ENCODE results near the gene PITPNC1.
"Not testable (repeated sequence)": the region's sequence is repeated elsewhere in the genome, so short reads cannot be mapped to it uniquely, and the experiment has no call there.

Gene PITPNC1

DNA sequence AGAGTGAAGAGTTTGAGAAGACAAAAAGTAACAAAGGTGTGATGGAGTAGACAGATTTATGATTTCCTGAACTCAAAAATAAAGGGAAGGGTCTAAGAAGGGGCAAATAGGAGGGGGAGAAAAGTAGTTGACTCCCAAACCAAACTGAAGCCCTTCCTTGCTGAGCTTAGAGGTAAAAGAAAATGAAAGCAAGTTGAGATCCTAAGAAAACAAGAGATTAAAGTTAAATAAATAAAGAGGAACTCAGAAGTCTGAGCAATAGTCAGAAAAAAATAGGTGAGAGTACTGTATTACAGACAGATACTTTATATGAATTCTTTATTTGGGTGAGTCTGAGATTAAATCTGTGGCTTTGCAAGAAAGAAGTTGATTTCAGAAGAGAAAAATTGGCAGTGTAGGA is 7.4 kb upstream of the PITPNC1 start:
- no peak for DNase-seq (ENCODE audit: low read depth in 2 of 2)

DNA sequence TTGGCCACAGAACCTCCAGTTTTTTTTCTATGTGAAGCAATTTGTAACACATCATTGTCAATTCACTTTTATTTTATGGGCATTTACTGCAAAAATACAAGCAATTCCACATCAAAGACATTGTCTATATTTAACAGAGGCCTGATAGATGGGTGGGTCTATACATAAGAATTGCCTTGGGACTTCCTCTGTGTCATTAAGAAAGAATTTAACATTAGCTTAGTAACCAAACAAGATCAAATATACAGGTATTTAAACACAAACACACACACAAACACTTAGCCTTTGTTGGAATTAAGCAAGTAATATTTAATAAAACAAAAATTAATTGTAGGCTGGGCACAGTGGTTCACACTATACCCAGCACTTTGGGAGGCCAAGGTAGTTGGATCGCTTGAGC is 4.3 kb upstream of the PITPNC1 start:
- no peak for DNase-seq (ENCODE audit: low read depth in 2 of 2)

DNA sequence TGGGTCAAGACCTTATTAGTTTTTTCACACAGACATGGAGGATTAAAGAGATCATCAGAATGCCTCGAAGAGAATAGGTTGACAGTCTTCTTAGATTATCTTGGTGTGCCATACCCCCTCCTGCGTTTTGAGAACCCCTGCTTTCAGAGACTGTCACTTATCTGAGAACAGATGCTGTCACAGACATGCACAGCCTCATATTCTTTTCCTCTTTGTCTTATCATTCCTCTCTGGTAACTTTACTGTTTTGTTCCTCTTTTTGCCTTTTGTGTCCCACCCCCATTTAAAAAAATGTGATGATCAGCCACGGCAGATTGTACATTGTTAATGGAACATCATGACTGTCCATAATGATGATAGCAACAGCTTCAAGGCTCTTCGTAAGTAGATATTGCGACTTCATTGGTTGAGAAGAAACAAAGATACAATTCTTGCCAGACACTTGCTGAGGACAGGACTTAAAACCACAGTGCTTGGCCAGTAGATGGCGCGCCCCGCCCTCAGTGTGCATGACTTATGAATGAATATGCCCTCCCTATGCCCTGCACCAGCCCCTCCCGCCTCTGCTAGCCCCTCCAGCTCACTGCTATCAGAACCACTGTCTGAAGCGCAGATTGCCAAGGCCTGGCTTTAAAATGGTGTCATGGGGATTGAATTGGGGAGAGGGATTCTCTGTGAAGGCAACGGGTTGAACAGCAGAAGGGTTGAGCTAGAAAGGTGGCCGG is 2.6 kb upstream of the PITPNC1 start:
- peak; percentile 72 to 73 for DNase-seq (ENCODE audit: low read depth in 2 of 2)

DNA sequence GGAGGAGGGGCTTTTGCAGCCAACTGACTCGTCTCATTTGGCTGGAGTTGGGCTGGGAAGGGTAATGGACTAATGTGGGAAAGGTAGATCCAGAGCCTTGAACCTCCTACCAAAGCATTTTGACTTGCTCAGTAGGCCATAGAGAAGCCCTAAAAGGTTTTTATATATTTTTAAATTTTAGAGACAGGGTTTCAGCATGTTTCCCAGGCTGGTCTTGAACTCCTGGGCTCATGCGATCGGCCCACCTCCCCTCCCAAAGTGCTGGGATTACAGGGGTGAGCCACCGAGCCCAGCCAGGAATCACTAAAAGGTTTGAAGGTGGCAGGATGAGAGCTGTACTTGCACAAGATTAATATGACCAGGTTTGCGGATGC is 2.0 kb upstream of the PITPNC1 start:
- DNase-seq (ENCODE audit: low read depth in 2 of 2) = no peak

DNA sequence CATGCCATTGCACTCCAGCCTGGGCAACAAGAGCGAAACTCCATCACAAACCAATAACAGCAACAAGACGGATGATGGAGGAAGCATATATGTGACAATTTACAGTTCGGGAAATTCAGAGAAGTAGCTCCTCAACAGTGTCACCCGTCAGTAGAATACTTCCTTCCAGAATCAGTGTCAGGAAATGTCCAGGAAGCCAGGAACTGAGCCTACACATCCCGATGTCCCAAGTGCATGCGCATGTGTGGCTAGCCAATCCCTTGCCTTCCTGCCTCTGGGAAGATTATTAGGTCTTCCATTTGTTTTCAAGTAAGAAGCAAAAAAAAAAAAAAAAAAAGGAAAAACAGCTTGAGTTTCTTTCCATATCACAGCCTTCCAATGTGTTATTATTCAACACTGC is 1.4 kb upstream of the PITPNC1 start:
- DNase-seq (ENCODE audit: low read depth in 2 of 2) = no peak

DNA sequence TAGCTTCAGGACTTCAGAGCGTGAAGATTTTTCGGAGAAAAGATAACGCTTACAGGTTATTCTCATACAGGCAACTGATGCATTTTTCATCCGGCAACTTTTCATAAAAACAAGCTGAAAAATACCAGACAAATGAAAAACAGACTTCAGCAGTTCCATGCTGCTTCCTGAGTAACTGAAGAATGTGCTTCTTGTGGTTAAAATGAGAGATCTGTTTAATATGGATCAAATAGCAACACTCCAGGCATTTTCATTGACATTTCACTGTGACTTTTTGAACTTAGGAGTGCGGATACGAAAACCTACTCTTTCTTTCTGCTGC is 705 bp upstream of the PITPNC1 start:
- no peak for DNase-seq (ENCODE audit: low read depth in 2 of 2)

DNA sequence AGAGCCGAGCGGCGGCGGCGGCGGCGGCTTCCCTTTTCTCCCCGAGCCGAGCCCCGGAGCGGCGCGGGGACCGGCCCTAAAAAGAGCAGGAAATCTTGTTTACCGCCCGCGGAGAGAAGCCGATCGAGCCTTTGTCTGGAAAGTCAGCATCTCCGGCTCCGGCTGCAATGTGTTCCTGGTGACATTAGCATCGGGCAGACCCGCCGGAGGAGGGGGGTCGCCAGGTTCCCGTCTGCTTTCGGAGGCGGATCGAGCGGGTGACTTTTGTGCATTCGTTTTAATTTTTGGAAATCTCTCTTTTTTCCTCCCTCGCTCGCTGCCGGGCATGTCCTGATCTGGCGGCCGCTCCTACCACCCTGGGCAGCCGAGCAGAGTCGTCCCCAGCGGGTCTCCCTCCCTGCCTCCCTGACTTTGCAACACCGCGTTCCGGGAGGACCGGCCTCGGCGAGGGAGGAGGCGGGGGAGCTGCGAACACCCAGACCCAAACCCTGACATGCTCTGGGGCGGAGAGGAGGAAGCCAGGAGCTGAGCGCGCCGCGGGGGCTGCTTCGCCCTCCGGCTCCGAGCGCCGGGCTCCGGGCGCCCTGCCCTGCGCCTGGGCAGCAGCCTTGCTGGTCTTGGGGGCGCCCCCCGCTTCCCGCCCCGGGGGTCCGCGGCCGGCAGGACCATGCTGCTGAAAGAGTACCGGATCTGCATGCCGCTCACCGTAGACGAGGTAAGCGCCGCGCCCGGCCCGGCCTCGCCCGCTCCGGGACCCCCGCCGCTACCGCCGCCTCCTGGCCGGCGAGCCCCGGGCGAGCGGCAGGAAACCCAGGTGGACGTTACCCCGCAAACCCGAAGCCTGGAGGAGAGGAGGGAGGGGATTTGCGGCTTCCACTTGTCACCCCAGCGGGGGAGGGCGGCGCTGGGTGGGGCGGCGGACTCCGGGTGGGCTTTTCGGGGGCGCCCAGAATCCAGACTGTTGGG is 690 bp downstream of the PITPNC1 start:
- peak in 1 of 2 donors; percentile 33 for DNase-seq (ENCODE audit: low read depth in 2 of 2)

DNA sequence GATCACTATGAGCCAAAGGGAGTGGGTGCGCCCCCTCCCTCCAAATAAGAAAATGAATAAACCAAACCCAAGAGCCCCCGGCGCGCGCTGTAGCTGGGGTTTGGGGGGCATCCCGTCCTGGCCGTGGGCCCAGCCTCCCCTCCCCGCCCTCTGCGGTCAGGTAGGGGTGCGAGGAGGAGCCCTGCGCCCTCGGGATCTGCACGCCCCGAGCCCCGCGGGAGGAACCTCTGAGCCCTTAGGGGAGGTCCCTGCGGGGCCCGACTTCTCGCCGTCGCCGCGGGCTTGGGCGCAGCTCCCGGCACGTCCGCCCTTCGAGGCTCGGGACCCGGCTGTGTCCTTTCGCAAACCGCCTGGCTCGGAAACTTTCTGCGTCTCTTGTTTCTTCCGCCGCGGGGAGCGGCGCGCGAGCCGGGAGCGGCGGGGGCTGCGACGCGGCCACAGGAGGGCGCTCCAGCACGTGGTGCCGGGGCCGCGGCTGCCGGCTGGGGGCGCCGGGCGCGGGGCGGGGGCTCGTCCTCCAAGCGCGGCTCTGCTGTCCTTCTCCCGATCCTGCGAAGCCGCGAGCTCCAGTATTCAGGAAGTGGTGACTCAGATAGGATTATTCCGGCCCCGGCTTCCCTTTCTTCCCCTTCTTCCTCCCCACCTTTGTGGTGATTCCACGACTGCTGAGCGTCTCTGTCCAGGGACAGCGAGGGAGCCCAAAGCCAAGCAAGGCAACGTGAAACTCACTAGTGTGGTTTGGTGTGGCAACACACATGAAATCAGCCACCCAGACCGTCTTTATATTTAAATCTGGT is 1.6 kb downstream of the PITPNC1 start:
- DNase-seq (ENCODE audit: low read depth in 2 of 2) = peak; percentile 63 to 69

DNA sequence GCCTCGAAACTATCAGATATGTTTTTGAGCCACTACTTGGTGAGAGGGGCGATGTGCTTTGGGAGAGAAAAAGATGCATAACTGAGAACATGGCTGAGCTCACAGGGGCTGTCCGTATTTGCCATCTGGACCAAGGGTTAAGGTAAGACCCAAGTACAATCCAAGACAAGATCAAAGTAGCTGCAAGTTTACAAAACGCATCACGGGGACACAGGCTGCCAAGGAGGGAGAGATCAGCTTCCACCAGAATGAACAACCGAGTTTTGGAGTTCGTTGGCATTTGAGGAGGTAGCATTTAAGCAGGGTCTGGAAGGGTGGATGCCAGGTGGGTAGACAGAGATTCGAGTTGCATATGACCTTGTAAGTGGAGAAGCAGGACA is 2.2 kb downstream of the PITPNC1 start:
- DNase-seq (ENCODE audit: low read depth in 2 of 2) = no peak

DNA sequence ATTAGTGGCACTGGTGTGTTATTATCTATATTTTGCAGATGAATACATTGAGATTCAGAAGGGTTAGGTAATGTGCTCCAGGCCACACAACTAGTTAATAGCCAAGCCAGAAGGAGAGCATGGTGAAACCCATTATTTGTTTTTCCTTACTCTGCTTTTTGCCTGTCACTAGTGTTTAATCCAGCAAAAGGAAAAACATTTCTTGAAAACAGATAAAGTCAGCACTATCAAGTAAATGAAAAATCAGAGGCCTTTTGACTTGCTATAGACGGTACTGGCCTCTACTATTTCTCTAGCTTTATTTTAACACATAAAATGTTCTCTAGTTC is 4.8 kb downstream of the PITPNC1 start:
- DNase-seq (ENCODE audit: low read depth in 2 of 2) = no peak

DNA sequence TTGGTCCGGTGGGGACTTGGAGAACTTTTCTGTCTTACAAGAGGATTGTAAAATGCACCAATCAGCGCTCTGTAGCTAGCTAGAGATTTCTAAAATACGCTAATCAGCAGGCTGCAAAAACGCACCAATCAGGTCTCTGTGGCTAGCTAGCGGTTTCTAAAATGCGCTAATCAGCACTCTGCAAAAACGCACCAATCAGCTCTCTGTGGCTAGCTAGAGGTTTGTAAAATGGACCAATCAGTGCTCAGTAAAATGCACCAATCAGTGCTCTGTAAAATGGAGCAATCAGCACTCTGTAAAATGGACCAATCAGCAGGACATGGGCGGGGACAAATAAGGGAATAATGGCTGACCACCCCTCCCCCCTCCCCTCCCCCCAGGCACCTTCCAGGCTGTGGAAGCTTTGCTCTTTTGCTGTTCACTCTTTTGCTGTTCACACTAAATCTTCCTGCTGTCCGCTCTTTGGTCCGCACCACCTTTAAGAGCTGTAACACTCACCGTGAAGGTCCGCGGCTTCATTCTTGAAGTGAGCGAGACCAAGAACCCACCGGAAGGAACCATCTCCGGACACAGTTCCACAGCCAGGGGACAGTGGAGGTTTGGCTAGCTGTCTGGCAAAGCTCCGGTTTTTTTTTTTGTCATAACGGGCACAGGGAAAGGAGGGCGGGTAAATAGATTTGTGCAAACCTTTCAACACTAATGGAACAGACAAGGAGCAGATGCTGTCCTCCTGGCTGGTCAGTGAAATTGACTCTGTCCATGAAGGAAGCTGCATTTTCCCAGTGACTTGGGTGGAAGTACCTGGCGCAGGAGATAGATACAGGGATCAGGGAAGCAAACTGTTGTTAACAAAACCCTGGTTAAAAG is 8.3 kb downstream of the PITPNC1 start:
- DNase-seq (ENCODE audit: low read depth in 2 of 2) = no peak

DNA sequence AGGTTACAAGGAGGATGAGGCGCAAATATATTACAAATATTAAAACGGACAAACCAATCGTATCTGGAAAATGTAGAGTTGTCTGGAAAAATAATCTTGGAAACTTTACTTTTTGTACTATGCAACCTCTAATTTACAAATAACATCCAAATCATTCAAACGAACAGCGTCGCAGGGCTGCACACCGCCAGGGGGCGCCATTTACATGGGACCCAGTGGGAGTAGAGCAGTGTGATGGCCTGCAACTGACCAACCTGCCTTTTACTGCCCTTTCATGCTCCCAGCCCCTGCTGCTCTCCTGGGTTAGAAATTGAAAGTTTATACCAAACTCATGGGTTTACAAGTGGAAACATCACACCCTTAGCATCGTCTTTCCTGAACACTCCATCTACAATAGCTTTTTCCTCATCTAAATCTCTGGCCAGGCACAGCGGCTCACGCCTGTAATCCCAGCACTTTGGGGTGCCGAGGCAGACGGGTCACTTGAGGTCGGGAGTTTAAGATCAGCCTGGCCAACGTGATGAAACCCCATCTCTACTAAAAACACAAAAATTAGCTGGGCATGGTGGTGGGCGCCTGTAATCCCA is 10.0 kb downstream of the PITPNC1 start:
- DNase-seq (ENCODE audit: low read depth in 2 of 2) = peak in 1 of 2 donors; percentile 59

DNA sequence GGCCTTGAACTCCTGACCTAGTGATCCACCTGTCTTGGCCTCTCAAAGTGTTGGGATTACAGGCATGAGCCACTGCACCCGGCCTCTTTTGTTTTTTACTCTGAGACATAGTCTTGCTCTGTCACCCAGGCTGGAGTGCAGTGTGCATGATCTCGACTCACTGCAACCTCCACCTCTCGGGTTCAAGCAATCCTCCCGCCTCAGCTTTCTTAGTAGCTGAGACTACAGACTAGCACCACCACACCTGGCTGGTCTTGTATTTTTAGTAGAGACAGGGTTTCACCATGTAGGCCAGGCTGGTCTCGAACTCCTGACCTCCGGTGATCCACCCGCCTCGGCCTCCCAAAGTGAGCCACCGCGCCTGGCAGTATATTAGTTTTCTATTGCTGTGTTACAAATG is 11.5 kb downstream of the PITPNC1 start:
- DNase-seq (ENCODE audit: low read depth in 2 of 2) = not testable (repeated sequence)

DNA sequence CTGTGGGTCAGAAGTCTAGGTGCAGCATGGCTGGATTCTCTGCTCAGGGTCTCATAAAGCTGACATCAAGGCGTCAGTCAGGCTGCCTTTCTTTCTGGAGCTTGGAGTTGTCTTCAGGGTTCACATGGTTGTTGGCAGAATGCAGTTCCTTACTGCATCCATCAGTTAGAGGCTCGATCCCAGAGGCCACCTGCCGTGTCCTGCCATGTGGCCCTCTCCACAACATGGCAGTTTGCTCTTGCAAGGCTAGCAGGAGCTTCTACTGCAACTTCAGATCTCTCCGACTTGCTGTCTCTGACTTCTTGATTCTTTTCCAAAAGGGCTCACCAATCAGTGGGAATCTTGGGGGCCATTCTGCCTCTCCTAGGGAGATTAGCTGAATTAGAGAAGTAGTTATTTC is 11.9 kb downstream of the PITPNC1 start:
- DNase-seq (ENCODE audit: low read depth in 2 of 2) = no peak

DNA sequence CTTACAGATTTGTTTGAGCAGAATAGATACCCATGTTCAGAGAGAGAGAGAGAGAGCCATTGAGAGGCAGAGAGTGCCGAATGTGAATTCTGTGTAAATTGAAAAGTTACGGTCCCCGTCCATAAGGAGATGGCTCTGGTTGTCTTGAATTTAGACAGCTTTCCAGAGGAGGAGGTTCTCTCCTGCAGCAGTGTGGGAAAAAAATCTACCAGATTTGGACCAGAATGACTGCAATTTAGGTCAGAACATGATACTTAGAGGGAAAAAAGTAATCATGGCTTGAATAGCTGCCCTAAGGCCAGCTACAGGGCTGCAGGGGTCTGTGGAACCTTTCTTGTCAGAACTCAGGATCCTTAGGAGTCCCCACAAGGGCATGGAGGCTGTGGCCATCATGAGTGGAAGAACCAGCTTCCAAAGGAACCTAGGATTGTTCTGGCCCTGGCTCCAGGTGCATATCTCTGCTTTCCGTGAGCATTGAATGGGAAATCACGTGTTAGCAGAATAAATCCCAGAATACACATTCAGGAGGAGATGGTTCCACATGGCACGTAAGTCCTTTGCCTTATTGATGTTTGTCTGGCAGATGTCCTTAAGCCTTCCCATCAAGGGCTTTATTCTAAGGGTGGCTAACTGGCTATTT is 13.0 kb downstream of the PITPNC1 start:
- DNase-seq (ENCODE audit: low read depth in 2 of 2) = no peak

DNA sequence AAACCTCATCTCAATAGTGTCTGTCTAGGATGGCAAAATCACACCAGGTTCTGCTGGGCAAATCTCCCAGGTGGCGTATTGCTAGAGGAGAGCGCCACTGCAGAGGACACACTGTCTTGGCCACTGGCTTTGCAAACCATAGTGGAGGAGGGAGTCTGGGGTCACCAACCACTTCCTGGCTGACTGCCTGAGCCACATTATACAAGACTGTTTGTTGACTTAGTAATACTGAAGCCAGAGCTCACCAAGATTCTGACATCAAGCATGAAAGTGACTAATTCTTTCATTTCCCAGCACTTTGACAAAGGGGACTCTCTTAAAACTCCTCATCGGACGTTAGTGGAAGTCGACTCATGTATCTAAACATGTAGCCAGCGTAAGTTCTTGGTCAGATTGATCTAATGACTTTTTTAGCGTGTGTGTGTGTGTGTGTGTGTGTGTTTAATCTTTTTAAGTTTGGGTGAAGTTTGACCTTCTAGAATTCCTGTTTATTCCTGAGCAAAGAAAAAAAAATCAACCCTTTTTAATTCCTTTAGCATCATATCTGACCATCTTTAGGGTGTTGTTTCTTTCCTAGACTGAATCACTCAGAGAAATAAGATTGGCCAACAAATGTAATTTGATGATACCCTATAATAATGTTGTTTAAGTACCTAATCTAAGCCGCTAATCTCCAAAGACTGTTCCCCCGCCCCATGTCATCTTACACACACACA is 13.7 kb downstream of the PITPNC1 start:
- DNase-seq (ENCODE audit: low read depth in 2 of 2) = no peak

DNA sequence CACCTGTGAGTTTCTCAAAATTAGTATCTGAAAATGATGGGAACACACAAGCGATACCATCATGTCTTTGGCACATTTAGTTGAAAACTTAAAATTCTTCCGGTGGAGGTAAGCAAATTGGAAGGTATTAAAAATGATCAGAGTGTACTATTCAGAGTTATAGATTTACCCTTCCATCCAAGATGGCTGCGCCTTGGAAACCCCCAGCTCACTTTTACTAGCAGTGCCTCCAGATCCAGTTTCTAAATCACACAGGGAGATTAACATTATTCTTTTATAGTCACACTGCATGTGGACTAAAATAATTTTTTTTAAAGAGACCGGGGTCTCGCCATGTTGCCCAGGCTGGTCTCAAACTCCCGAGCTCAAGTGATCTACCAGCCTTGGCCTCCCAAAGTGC is 15.0 kb downstream of the PITPNC1 start:
- DNase-seq (ENCODE audit: low read depth in 2 of 2) = no peak

DNA sequence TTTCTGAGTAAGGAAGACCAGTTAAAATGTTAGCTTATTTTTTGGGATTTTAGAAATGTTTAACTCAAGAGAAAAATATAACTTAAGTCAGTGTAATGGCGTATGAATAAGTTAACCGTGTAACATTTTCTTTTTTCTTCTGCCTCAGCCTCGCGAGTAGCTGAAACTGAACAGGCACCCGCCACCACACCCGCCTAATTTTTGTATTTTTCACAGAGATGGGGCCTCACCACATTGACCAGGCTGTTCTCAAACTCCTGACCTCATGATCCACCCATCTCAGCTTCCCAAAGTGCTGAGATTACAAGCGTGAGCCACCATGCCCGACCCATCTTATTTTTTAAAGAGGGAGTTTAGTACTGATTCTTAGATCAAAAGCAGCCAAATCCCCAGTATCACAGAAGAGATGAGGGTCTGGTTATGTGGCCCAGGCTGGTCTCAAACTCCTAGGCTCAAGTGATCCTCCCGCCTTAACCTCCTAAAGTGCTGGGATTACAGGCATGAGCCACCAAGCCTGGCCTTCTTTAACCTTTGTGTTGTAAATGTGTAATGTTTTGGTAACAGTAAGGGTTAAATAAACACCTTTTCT is 16.8 kb downstream of the PITPNC1 start:
- no peak for DNase-seq (ENCODE audit: low read depth in 2 of 2)

DNA sequence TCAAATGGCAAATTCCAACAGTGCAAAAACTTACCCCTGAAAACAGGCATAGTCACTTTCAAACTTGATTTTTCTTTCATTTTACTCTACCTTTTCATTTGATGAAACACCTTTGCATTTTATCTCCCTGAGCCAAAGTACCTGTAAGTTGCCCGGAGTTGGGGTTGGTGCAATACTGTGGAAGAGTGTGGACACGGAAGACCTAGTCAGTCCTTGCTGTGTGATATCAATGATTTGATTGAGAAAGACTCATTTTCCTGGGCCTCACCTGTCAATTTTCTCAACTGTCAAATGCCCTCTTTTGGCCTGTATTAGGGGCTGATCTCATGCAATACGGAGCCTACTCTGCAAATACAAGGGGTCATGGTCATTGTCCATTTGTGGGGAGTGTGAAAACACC is 22.6 kb downstream of the PITPNC1 start:
- no peak for DNase-seq (ENCODE audit: low read depth in 2 of 2)

DNA sequence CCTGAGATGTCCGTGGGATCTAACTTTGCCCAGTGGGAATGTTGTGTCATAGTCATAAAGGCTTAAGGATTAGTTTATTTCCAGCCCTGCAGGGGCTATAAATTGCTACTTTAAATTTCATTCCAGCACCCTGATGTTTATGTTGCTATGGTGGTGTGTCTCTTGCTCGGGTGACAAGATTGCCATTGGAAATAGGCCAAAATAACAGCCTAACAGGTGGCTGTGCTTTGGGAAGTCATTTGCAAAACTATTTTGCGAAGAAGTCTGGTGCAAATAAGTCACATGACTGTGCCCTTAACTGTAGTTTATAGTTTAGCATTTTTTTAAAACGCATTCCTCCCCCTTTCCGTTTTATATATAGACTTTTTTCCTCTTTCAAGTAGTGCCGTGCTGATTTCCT is 23.1 kb downstream of the PITPNC1 start:
- no peak for DNase-seq (ENCODE audit: low read depth in 2 of 2)
